Measurements from ENCODE around the gene GRIN1.

- TF ChIP-seq, protein P1, sequence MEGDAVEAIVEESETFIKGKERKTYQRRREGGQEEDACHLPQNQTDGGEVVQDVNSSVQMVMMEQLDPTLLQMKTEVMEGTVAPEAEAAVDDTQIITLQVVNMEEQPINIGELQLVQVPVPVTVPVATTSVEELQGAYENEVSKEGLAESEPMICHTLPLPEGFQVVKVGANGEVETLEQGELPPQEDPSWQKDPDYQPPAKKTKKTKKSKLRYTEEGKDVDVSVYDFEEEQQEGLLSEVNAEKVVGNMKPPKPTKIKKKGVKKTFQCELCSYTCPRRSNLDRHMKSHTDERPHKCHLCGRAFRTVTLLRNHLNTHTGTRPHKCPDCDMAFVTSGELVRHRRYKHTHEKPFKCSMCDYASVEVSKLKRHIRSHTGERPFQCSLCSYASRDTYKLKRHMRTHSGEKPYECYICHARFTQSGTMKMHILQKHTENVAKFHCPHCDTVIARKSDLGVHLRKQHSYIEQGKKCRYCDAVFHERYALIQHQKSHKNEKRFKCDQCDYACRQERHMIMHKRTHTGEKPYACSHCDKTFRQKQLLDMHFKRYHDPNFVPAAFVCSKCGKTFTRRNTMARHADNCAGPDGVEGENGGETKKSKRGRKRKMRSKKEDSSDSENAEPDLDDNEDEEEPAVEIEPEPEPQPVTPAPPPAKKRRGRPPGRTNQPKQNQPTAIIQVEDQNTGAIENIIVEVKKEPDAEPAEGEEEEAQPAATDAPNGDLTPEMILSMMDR (IDR thresholded peaks at IDR 0.05; ENCODE audit: insufficient read depth, low read depth, low read length) = no peak
- no peak for TF ChIP-seq EZH2 (IDR thresholded peaks at IDR 0.05; ENCODE audit: insufficient read depth, low read length)
These were observed 24.9 kb downstream of the GRIN1 start for GRCh38 chr9:137163805-137164204.

Measured in astrocyte (in vitro differentiated cells and primary cell).